ENCODE measurements around the gene PSD4. TPM values are rescaled to one million over a fixed set of nuclear protein-coding genes. Genes with fewer than 3 reads are reported as not detected.

Gene PSD4
- total and polyA plus RNA-seq, 10 of the 15 experiments (the other 5 are each of a cell fraction or from before 2014, with no cell fraction given): 0.68 to 114 (median 35.1) TPM

- peaks cover 11% of the 10 kb centered on the region for H3K4me1 ChIP-seq (ENCODE audit: control insufficient read depth, insufficient read depth, low read length)
- ChIA-PET RAD21 (ENCODE audit: unreplicated experiment) (no interaction called here), SMC1A (ENCODE audit: uncharacterized antibody, unreplicated experiment) (interaction anchor here (1.0 to 1.2 kb wide), 2 partner anchors 10 to 52 kb away, joined by 4 to 8 read pairs; no protein-coding TSS in a partner anchor), CTCF (interaction anchor here (0.8 to 4.2 kb wide), 6 partner anchors 10 to 51 kb away, joined by 3 to 28 read pairs (median 8); no protein-coding TSS in a partner anchor), POLR2A (no interaction called here)
- H3K9ac ChIP-seq (ENCODE audit: control insufficient read depth, insufficient read depth, low read length): no peak overlapping the region
- no peaks in the 10 kb centered on the region for H3K9me3 ChIP-seq (replicated peaks; ENCODE audit: control insufficient read depth, insufficient read depth, low read length)
- no peak overlapping the region for H3K4me3 ChIP-seq
- DNase-seq (ENCODE audit: low read depth, low spot score): no peak
- FAIRE-seq: no peak
- no peaks in the 10 kb centered on the region for H3K79me2 ChIP-seq (ENCODE audit: control insufficient read depth, insufficient read depth, low read length)
- no peaks in the 10 kb centered on the region for H4K20me1 ChIP-seq (ENCODE audit: control insufficient read depth, insufficient read depth)
- ATAC-seq: no peak
- 56% methylated on average over 15 of the region's 15 CpGs for WGBS (ENCODE audit: insufficient coverage, insufficient replicate concordance, low lambda C conversion rate, missing lambda C conversion rate)
- H3K36me3 ChIP-seq (ENCODE audit: control insufficient read depth in 2 of 2, insufficient read depth in 2 of 2, low read length in 1 of 2): no peaks in the 10 kb centered on the region
- H3K27ac ChIP-seq (ENCODE audit: control insufficient read depth, insufficient read depth): no peak overlapping the region
- H3K4me2 ChIP-seq (ENCODE audit: control insufficient read depth, insufficient read depth): no peak overlapping the region
- H3K27me3 ChIP-seq (replicated peaks in 1 of 2; ENCODE audit: control insufficient read depth in 2 of 2, insufficient read depth in 2 of 2, low read length in 1 of 2): no peaks in the 10 kb centered on the region; a peak in 1 of 4 replicates
- TF ChIP-seq JUNB (IDR thresholded peaks at IDR 0.05): no peak
- no peak for TF ChIP-seq E2F4 (IDR thresholded peaks at IDR 0.05; ENCODE audit: low read depth, low read length)
- TF ChIP-seq FOXK2 (IDR thresholded peaks at IDR 0.05): no peak
- no peak for TF ChIP-seq MTA3 (IDR thresholded peaks at IDR 0.05; ENCODE audit: borderline replicate concordance, low read length)
- no peak for TF ChIP-seq SREBF2 (IDR thresholded peaks at IDR 0.05; ENCODE audit: low read length)
- no peak for TF ChIP-seq WRNIP1 (IDR thresholded peaks at IDR 0.05; ENCODE audit: borderline replicate concordance, low read depth, low read length)
- no peak for TF ChIP-seq ZNF274 (IDR thresholded peaks at IDR 0.05; ENCODE audit: insufficient read depth, insufficient read length)
- TF ChIP-seq GATAD2B (conservative IDR thresholded peaks at IDR 0.05; ENCODE audit: low read depth): no peak
- TF ChIP-seq ZBTB4 (CRISPR knock-in tag; IDR thresholded peaks at IDR 0.05): no peak
- no peak for TF ChIP-seq MXI1 (IDR thresholded peaks at IDR 0.05; ENCODE audit: low read depth, low read length)
- TF ChIP-seq TAF1 (IDR thresholded peaks at IDR 0.05; ENCODE audit: borderline replicate concordance, low read depth, low read length): no peak
- no peak for TF ChIP-seq ZNF217 (IDR thresholded peaks at IDR 0.05)
- no peak for TF ChIP-seq NFXL1 (IDR thresholded peaks at IDR 0.05; ENCODE audit: borderline replicate concordance)
- TF ChIP-seq ZSCAN29 (IDR thresholded peaks at IDR 0.05): no peak
- no peak for TF ChIP-seq BRCA1 (IDR thresholded peaks at IDR 0.05; ENCODE audit: low read depth, low read length)
- TF ChIP-seq LARP7 (IDR thresholded peaks at IDR 0.05): no peak
- no peak for TF ChIP-seq EED (IDR thresholded peaks at IDR 0.05; ENCODE audit: low read depth)
- in situ Hi-C loops (cut with MboI): no loop called here
- no peak overlapping the region for H2AFZ ChIP-seq (ENCODE audit: control insufficient read depth, low read depth, low read length)
- BruUV-seq (replicated peaks): no TSS peak
- intact Hi-C loops (cut with micrococcal nuclease; ENCODE audit: unreplicated experiment): no loop called here
Measured at GRCh38 chr2:113127646-113128570, 45.9 kb upstream of the PSD4 start.

All from GM12878 (cell line).